SK-N-SH (cell line): ENCODE results near the gene ZFHX3. TPM values are rescaled to one million over a fixed set of nuclear protein-coding genes. Genes with fewer than 3 reads are reported as not detected.

Source experiments
- CTCF ChIA-PET: fragments of 300-600, 350-600 bp; formaldehyde crosslinking; extraction: SDS; loops from one replicate; lab custom pipeline; 2021; lab: Yijun Ruan, JAX
- POLR2A ChIA-PET: fragments of 350-600 bp; sonication (Branson Sonifier 250); formaldehyde crosslinking; extraction: SDS; loops from one replicate; lab custom pipeline; 2020; ENCODE audit warnings: antibody characterized with exemption, inconsistent platforms; lab: Yijun Ruan, JAX
- DNase-seq: peaks from one replicate; pipeline ENCODE4 v3.0.0; 2012
- H2AFZ ChIP-seq: fragments of 200-600 bp; sonication (generic); 2 replicates; pipeline ENCODE4 v1.8.1; 2016; ENCODE audit warnings: antibody characterized with exemption, mild to moderate bottlenecking, low read depth
- H3F3A ChIP-seq: fragments of 200-600 bp; sonication (generic); replicated peaks from 2 replicates; pipeline ENCODE3; 2016; ENCODE audit warnings: antibody characterized with exemption, mild to moderate bottlenecking; ENCODE audit not compliant: insufficient read depth
- H3K27ac ChIP-seq, 2 experiments: fragments of 200-500 bp in 1 of 2; fragments of 200-600 bp in 1 of 2; sonication (Bioruptor generic) in 1 of 2; sonication (generic), shearing (Covaris generic) in 1 of 2; 2 replicates each; pipeline versions ENCODE4 v1.5.1 to v1.6.1; 2014 to 2016; ENCODE audit warnings: low read depth in 2 of 2, inconsistent platforms in 1 of 2, low read length in 1 of 2, mild to moderate bottlenecking in 1 of 2, mixed read lengths in 1 of 2
- H3K27me3 ChIP-seq: fragments of 200-600 bp; sonication (generic), shearing (Covaris generic); 2 replicates; pipeline ENCODE4 v1.6.1; 2016; ENCODE audit warnings: mixed run types; ENCODE audit not compliant: insufficient read depth
- H3K36me3 ChIP-seq, 2 experiments: fragments of 200-500 bp in 1 of 2; fragments of 200-600 bp in 1 of 2; sonication (Bioruptor generic) in 1 of 2; sonication (generic) in 1 of 2; replicated peaks in 1 of 2; 2 replicates each; pipeline versions ENCODE3 to v1.5.1; 2014 to 2016; ENCODE audit warnings: low read length in 1 of 2, mild to moderate bottlenecking in 1 of 2; ENCODE audit not compliant: insufficient read depth in 2 of 2, control insufficient read depth in 1 of 2
- H3K4me1 ChIP-seq, 2 experiments: fragments of 200-500 bp in 1 of 2; fragments of 200-600 bp in 1 of 2; sonication (Bioruptor generic) in 1 of 2; sonication (generic), shearing (Covaris generic) in 1 of 2; 2 replicates each; pipeline versions ENCODE4 v1.5.1 to v1.6.1; 2014 to 2016; ENCODE audit warnings: low read depth in 1 of 2, low read length in 1 of 2, mixed run types in 1 of 2; ENCODE audit not compliant: insufficient read depth in 2 of 2, control insufficient read depth in 1 of 2
- H3K4me2 ChIP-seq: fragments of 200-600 bp; sonication (generic), shearing (Covaris generic); 2 replicates; pipeline ENCODE4 v1.6.1; 2017; ENCODE audit warnings: mixed run types
- H3K4me3 ChIP-seq, 2 experiments: fragments of 200-500 bp in 1 of 2; fragments of 200-600 bp in 1 of 2; sonication (Bioruptor generic) in 1 of 2; sonication (generic), shearing (Covaris generic) in 1 of 2; 2 replicates each; pipeline versions ENCODE4 v1.5.1 to v1.8.1; 2014 to 2016; ENCODE audit warnings: low read depth in 2 of 2, inconsistent platforms in 1 of 2, low read length in 1 of 2, mild to moderate bottlenecking in 1 of 2, mixed read lengths in 1 of 2, moderate library complexity in 1 of 2
- H3K79me2 ChIP-seq: fragments of 200-600 bp; sonication (generic); 2 replicates; pipeline ENCODE4 v1.8.1; 2017; ENCODE audit warnings: mild to moderate bottlenecking; ENCODE audit not compliant: insufficient read depth
- H3K9ac ChIP-seq: fragments of 200-600 bp; sonication (generic); 2 replicates; pipeline ENCODE4 v1.6.1; 2017; ENCODE audit warnings: mixed run types
- H3K9me2 ChIP-seq: fragments of 200-600 bp; sonication (generic); 2 replicates; pipeline ENCODE4 v1.6.1; 2017; ENCODE audit warnings: mixed run types
- H3K9me3 ChIP-seq: fragments of 200-600 bp; sonication (generic); 2 replicates; pipeline ENCODE4 v1.6.1; 2017; ENCODE audit warnings: mixed run types, mild to moderate bottlenecking, moderate library complexity
- H4K20me1 ChIP-seq: fragments of 200-600 bp; sonication (generic); 2 replicates; pipeline ENCODE4 v1.6.1; 2017; ENCODE audit warnings: mild to moderate bottlenecking, mixed run types; ENCODE audit not compliant: insufficient read depth
- ELF1 ChIP-seq: IDR thresholded peaks from 2 replicates; pipeline ENCODE4 v1.4.0; 2012
- EP300 ChIP-seq, 2 experiments: IDR thresholded peaks; 2 replicates each; pipeline versions ENCODE4 v1.4.0 to v1.6.1; 2012; ENCODE audit warnings: borderline replicate concordance in 1 of 2, low read depth in 1 of 2, low read length in 1 of 2
- FOSL2 ChIP-seq: IDR thresholded peaks from 2 replicates; pipeline ENCODE4 v1.4.0; 2012; ENCODE audit warnings: low read depth, mild to moderate bottlenecking, moderate library complexity, borderline replicate concordance
- FOXJ3 ChIP-seq: sonication (generic); formaldehyde crosslinking; IDR thresholded peaks from 2 replicates; pipeline ENCODE4 v1.5.1; 2020; ENCODE audit warnings: mild to moderate bottlenecking, missing genetic modification reagents
- FOXM1 ChIP-seq: IDR thresholded peaks from 2 replicates; pipeline ENCODE4 v1.4.0; 2012; ENCODE audit warnings: low read depth, mild to moderate bottlenecking
- GABPA ChIP-seq: IDR thresholded peaks from 2 replicates; pipeline ENCODE4 v1.4.0; 2012; ENCODE audit warnings: low read depth, mild to moderate bottlenecking
- GATA2 ChIP-seq: sonication (generic); formaldehyde crosslinking; IDR thresholded peaks from 2 replicates; pipeline ENCODE4 v1.5.0; 2020; ENCODE audit warnings: mild to moderate bottlenecking, missing genetic modification reagents
- MAX ChIP-seq: IDR thresholded peaks from 2 replicates; pipeline ENCODE4 v1.4.0; 2012; ENCODE audit warnings: low read depth
- MEF2A ChIP-seq: IDR thresholded peaks from 2 replicates; pipeline ENCODE4 v1.4.0; 2012; ENCODE audit warnings: low read depth, borderline replicate concordance
- MXI1 ChIP-seq: IDR thresholded peaks from 2 replicates; pipeline ENCODE4 v1.6.1; 2012; ENCODE audit warnings: mild to moderate bottlenecking, low read depth, low read length, improper control_type of control experiment
- POLR2AphosphoS5 ChIP-seq: IDR thresholded peaks from 2 replicates; pipeline ENCODE4 v1.6.1; 2012; ENCODE audit warnings: low read depth, low read length
- RAD21 ChIP-seq: IDR thresholded peaks from 2 replicates; pipeline ENCODE4 v1.6.1; 2012; ENCODE audit warnings: mild to moderate bottlenecking, low read length
- TAF1 ChIP-seq: IDR thresholded peaks from 2 replicates; pipeline ENCODE4 v1.6.1; 2012; ENCODE audit warnings: low read depth, mild to moderate bottlenecking, low read length, moderate library complexity, borderline replicate concordance
- TCF12 ChIP-seq: IDR thresholded peaks from 2 replicates; pipeline ENCODE4 v1.4.0; 2012
- USF2 ChIP-seq: fragments of 150-350 bp; IDR thresholded peaks from 2 replicates; pipeline ENCODE4 v1.6.1; 2017; ENCODE audit warnings: antibody characterized with exemption, low read length, low read depth, borderline replicate concordance
- ZBTB33 ChIP-seq: IDR thresholded peaks from 2 replicates; pipeline ENCODE4 v1.4.0; 2012; ENCODE audit warnings: low read depth, borderline replicate concordance
- WGBS: methylation state at CpG from one replicate; pipeline ENCODE4 v1.1.6; 2017; ENCODE audit warnings: low lambda C conversion rate; 5-methylcytosine and 5-hydroxymethylcytosine counted together
- polyA plus RNA-seq, 3 experiments: library from polyadenylated mRNA; depleted of rRNA; stranded (reverse); fragments of >200 nt; gene quantifications; 2 replicates each; pipeline ENCODE4 v1.2.3, GENCODE V29; 2012
- TF ChIP-seq, protein P1 (sequence below): fragments of 150-350 bp; IDR thresholded peaks from 2 replicates; pipeline ENCODE4 v1.6.1; 2016; ENCODE audit warnings: mild to moderate bottlenecking, low read depth, low read length
- TF ChIP-seq, protein P2 (sequence below): IDR thresholded peaks from 2 replicates; pipeline ENCODE4 v1.6.1; 2012; ENCODE audit warnings: mild to moderate bottlenecking, low read depth, low read length, moderate library complexity

The ZFHX3 gene
- polyA plus RNA-seq, 1 of the 3 experiments (the other 2 are of a cell fraction) = 2.0 TPM

- CTCF ChIA-PET = interaction anchor here (2.7 to 3.7 kb wide), 2 partner anchors 10 to 99 kb away, joined by 9 to 19 read pairs; no protein-coding TSS in a partner anchor
- Histone ChIP-seq H3K79me2 (peaks cover 84% of the 10 kb centered on the region), H3K36me3 (peaks cover 0 to 7% of the 10 kb centered on the region in 2 experiments), H3K4me2 (no peak overlapping the region), H3K9me2 (no peaks in the 10 kb centered on the region), H3K4me3 (no peak overlapping the region), H3F3A (peaks cover 7% of the 10 kb centered on the region), H3K9ac (no peak overlapping the region), H2AFZ (no peak overlapping the region), H3K27ac (no peak overlapping the region), H3K9me3 (no peaks in the 10 kb centered on the region), H3K4me1 (peaks cover 18 to 20% of the 10 kb centered on the region in 2 experiments; a peak in 2 of 4 replicates), H3K27me3 (no peaks in the 10 kb centered on the region), H4K20me1 (peaks cover 69% of the 10 kb centered on the region)
- 88% methylated on average over 2 of the region's 2 CpGs for WGBS
- no peak for DNase-seq
- POLR2A ChIA-PET = no interaction called here
- TF ChIP-seq FOXM1 (no peak), USF2 (no peak), FOXJ3 (CRISPR knock-in tag) (no peak), ELF1 (no peak), MXI1 (no peak), TCF12 (no peak), EP300 (IDR thresholded peaks at IDR 0.05; ENCODE audit: borderline replicate concordance in 1 of 2, low read depth in 1 of 2, low read length in 1 of 2) (no peak), GATA2 (CRISPR knock-in tag) (no peak), ZBTB33 (no peak), TAF1 (no peak), FOSL2 (no peak), RAD21 (no peak), POLR2AphosphoS5 (no peak), MAX (no peak), GABPA (no peak), MEF2A (no peak)
- TF ChIP-seq, protein P1, sequence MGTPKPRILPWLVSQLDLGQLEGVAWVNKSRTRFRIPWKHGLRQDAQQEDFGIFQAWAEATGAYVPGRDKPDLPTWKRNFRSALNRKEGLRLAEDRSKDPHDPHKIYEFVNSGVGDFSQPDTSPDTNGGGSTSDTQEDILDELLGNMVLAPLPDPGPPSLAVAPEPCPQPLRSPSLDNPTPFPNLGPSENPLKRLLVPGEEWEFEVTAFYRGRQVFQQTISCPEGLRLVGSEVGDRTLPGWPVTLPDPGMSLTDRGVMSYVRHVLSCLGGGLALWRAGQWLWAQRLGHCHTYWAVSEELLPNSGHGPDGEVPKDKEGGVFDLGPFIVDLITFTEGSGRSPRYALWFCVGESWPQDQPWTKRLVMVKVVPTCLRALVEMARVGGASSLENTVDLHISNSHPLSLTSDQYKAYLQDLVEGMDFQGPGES = no peak
- TF ChIP-seq, protein P2, sequence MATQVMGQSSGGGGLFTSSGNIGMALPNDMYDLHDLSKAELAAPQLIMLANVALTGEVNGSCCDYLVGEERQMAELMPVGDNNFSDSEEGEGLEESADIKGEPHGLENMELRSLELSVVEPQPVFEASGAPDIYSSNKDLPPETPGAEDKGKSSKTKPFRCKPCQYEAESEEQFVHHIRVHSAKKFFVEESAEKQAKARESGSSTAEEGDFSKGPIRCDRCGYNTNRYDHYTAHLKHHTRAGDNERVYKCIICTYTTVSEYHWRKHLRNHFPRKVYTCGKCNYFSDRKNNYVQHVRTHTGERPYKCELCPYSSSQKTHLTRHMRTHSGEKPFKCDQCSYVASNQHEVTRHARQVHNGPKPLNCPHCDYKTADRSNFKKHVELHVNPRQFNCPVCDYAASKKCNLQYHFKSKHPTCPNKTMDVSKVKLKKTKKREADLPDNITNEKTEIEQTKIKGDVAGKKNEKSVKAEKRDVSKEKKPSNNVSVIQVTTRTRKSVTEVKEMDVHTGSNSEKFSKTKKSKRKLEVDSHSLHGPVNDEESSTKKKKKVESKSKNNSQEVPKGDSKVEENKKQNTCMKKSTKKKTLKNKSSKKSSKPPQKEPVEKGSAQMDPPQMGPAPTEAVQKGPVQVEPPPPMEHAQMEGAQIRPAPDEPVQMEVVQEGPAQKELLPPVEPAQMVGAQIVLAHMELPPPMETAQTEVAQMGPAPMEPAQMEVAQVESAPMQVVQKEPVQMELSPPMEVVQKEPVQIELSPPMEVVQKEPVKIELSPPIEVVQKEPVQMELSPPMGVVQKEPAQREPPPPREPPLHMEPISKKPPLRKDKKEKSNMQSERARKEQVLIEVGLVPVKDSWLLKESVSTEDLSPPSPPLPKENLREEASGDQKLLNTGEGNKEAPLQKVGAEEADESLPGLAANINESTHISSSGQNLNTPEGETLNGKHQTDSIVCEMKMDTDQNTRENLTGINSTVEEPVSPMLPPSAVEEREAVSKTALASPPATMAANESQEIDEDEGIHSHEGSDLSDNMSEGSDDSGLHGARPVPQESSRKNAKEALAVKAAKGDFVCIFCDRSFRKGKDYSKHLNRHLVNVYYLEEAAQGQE = no peak
These were observed 115.9 kb downstream of the ZFHX3 start for GRCh38 chr16:72932050-72932449.
